Right renal pelvis (tissue), 4 donors: ENCODE measurements around the gene CACNA1I. TPM values are rescaled to one million over a fixed set of nuclear protein-coding genes. Genes with fewer than 3 reads are reported as not detected.

ENCODE experiments used
- DNase-seq, 4 donors: peaks; one replicate each; pipeline ENCODE4 v3.0.0-alpha.2; 2013; ENCODE audit warnings: low read depth in 4 of 4, low spot score in 3 of 4, missing footprints in 1 of 4
- polyA plus RNA-seq, 4 donors: library from polyadenylated mRNA; unstranded; fragments of 120-200 nt; gene quantifications; one replicate each; pipeline ENCODE4 v1.2.1, GENCODE V29; 2013; ENCODE audit not compliant: insufficient read length in 4 of 4

CACNA1I gene
- polyA plus RNA-seq, 4 donors = 0.03 to 0.08 (median 0.06) TPM

DNA sequence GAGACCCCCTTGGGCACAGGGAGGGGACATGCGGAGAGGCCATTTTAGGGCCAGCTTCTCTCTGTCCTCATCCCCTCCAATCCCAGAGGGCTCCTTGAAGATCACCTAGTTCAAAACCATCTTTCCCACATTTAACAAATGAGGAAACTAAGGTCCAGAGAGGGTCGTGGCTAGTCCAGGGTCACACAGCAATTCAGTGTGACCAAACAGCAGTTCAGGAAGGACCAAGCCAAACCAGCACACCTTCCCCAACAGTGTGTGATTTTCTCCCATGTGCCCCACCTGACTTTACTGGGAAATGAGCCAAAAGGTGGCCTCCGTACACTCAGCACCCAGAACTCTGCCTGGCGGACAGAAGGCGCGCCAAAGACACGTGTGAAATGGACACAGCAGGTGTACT is 51.3 kb downstream of the CACNA1I start:
- DNase-seq = no peak

GRCh38 chr22:39622881-39623367 is 52.4 kb downstream of the CACNA1I start:
- DNase-seq = no peak

- no peak for DNase-seq
Observed at GRCh38 chr22:39623603-39624500, 53.3 kb downstream of the CACNA1I start.

DNA sequence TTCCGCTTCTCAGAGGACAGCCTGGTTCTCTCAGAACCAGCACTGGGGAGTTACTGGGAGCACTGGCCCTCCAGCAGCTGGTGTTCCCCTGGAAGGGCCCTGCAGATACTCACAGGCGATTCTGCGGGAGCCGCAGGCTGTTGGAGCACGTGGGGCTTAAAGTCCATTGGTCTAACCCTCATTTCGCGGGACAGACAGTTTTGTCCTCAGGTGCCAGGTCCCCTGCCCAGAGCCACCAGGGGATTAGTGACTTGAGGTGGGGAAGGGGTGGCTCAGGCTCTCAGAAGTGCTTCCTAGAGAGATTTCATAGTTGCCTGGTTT is 53.9 kb downstream of the CACNA1I start:
- no peak for DNase-seq

- DNase-seq = no peak
Observed at GRCh38 chr22:39625569-39626537, 55.3 kb downstream of the CACNA1I start.

GRCh38 chr22:39627208-39627607 is 56.7 kb downstream of the CACNA1I start:
- DNase-seq = no peak

- DNase-seq = no peak
Observed at GRCh38 chr22:39627865-39628562, 57.5 kb downstream of the CACNA1I start.

DNA sequence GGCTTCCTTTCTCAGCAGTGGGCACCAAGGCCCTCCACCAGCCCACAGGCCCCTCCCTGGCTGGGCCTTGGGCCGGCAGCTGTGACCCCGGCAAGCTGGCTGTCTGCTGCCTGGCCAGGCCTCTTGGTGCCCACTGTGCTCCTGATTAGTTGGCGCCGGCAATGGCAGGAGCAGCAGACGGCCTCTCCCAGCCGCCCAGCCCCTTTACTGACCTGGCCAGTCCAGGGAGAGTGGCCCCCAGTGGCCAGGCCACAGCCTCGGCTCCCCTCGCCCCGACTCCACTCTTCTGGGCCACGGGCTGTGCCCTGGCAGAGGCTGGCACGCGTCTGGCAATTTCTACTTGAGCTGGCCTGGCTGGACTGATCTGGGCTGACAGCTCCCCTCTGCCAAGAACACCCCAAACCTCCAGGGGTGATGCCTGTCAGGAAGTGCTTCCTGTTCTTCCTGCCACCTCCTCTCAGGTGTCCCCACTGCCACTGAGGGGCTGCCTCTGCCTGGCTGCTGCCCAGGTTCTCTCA is 58.1 kb downstream of the CACNA1I start:
- DNase-seq = no peak

DNA sequence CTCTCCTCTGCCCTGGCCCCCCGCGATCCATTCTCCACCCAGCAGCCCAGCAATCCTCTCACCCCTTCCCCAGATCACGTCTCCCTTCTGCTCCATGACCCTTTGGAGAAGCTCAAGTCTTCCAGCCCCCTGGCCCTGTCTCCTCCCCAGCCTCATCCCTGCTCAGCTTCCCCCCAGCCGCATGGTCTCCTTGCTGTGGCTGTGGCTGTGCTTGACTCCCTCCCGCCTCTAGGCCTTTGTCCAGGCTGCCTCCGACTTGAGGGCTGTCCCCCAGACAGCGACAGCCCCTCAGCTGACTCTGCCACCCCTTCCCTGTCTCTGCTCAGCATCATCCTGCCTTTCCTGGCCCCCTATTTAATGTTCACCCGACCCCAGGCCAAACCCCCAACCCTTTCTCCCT is 59.3 kb downstream of the CACNA1I start:
- DNase-seq = no peak

DNA sequence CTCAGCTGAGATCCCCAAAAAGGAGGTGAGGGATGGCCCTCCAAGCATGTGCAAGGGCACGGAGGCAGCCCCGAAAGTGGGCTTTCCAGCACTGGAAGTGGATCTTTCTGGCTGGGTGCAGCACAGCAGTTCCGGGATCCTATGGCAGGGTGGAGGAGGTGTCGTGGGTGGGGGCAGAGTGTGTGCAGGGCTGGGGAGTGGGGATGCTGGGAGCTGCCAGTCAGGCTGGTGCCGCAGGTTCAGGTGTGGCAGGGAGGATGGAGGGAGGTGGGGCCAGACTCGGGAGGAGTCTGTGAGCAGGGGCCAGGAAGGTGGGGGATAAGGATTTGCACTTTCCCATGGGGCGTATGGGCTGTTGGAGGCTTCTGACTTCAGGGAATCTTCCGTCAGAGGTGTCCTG is 60.2 kb downstream of the CACNA1I start:
- no peak for DNase-seq

DNA sequence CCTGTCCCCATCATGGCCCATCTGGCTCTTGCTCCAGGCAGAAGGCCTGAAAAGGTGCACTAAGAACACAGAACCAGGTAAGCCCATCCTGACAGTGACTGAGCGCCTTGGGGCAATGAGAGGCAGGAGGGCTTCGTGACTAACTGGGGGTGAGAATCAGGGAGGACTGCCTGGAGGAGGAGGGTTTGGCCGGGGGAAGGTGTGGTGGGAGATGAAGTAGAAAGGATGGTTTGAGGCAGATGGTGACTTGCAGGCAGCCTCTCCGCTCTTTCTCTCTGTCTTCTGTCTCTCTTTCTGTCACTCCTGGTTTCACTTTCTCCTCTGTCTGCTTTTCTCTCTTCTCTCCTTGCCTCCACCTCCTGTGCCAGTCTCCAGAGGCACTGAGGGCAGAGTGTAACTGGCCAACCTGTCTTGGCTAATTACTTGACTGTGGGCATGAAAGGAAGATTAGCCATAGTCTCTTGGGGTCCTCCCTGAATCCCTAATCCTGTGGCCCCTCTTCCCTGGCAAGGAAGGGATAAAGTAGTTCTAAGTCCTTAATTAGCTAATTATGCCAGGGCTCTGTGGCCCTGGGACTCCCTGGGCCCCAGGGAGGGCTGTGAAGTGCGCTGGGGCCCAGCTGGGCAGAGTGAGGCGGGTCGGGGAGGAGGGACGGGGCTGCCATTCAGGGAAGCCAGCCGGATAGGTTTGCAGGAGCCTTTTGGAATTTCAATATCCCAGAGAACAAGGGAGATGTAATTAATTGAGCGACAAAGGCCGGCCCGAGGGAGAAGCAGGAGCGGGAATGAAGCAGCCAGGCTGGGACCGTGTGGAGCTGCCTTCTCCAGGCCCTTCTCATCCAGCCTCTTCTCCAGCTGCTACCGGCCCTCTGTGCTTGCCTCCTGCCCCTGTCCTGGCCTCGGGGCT is 61.1 kb downstream of the CACNA1I start:
- no peak for DNase-seq

- no peak for DNase-seq
Observed at GRCh38 chr22:39634530-39635405, 64.2 kb downstream of the CACNA1I start.

GRCh38 chr22:39635719-39636118 is 65.2 kb downstream of the CACNA1I start:
- DNase-seq = no peak

GRCh38 chr22:39638958-39639357 is 68.4 kb downstream of the CACNA1I start:
- DNase-seq = no peak

DNA sequence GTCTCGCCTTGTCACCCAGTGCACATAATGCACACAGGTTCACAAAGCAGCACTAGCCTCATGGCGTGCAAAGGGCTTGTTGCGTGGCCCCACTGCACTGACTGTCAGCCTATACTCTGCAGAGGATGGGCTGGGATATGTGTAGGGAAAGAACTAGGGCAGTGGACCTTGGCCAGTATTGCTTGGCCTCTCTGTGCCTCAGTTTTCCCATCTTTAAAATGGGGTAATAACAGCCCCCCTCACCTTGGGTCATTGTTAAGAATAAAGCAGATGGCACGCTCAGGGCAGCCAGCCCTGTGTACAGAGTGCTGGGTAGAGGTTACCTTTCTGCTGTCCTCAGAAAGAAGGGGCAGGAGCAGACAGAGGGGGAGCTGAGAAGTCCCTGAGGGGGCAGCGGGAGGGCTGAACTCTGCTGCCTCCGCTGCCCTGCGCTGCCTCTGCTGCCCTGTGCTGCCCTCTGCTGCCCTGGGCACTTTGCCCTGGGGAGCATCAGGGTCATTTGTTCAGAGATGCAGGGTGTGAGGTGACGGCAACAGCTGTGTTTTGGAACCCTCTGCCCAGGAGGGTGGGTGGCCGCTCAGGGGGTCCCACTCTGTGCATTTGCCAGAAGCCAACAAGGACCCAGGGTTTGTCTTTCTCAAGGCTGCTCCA is 71.2 kb downstream of the CACNA1I start:
- no peak for DNase-seq

GRCh38 chr22:39643311-39644083 is 72.9 kb downstream of the CACNA1I start:
- no peak for DNase-seq

DNA sequence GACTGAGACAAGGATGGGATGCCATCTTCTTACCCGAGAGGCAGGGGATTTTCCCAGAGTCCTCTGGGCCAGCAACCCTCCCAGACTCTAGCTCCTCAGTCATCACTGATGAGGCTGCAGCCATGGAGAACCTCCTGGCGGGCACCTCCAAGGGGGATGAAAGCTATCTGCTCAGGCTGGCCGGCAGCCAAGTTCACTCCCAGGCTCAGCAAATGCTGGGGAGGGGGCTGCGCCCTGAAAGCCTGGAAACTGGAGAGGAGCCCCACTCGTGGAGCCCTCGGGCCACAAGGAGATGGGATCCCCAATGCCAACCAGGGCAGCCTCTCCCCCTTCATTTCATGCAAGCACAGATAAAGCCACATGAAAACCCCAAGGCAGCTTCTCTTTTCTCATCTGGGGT is 75.0 kb downstream of the CACNA1I start:
- DNase-seq = no peak
